GM12878 (cell line): ENCODE measurements around the gene XAGE1B. TPM values are rescaled to one million over a fixed set of nuclear protein-coding genes. Genes with fewer than 3 reads are reported as not detected.

Experiments used
- ATAC-seq: fragments of 200-7000 bp; cut with Tn5 transposase; 3 replicates; pipeline ENCODE4 v1.9.1; 2020; ENCODE audit warnings: mild to moderate bottlenecking, moderate library complexity
- BruUV-seq: library from RNA; stranded (reverse); fragments of 400-500 nt; replicated peaks from 2 replicates; lab custom pipeline; 2021; lab: Mats Ljungman, UMichigan
- CTCF ChIA-PET: fragments of 300-600 bp; sonication (Branson Sonifier 250); formaldehyde crosslinking; extraction: SDS; loops from one replicate; lab custom pipeline; 2021; ENCODE audit warnings: inconsistent platforms; lab: Yijun Ruan, JAX
- POLR2A ChIA-PET: fragments of 350-600 bp; formaldehyde crosslinking; extraction: SDS; loops from one replicate; lab custom pipeline; 2021; ENCODE audit warnings: inconsistent platforms; lab: Charles Lee
- RAD21 ChIA-PET: fragments of 300-600 bp; sonication (Branson Sonifier 250); formaldehyde crosslinking; loops from one replicate; lab custom pipeline; 2023; ENCODE audit warnings: antibody characterized with exemption; ENCODE audit not compliant: unreplicated experiment; lab: Charles Lee
- SMC1A ChIA-PET: fragments of 300-600 bp; sonication (Branson Sonifier 250); formaldehyde crosslinking; loops from one replicate; lab custom pipeline; 2023; ENCODE audit not compliant: unreplicated experiment, uncharacterized antibody; lab: Charles Lee
- DNase-seq: peaks from one replicate; pipeline ENCODE4 v3.0.0-alpha.2; 2011; ENCODE audit warnings: low read depth, low spot score
- FAIRE-seq: peaks from 3 replicates; lab custom pipeline; 2011; peaks lifted over from hg19 to GRCh38; lab: Jason Lieb, UNC
- H2AFZ ChIP-seq: 2 replicates; pipeline ENCODE4 v1.6.0; 2011; ENCODE audit warnings: low read depth, low read length, control low read depth; ENCODE audit not compliant: control insufficient read depth
- H3K27ac ChIP-seq: 2 replicates; pipeline ENCODE4 v1.5.1; 2011; ENCODE audit warnings: control low read depth; ENCODE audit not compliant: control insufficient read depth, insufficient read depth
- H3K27me3 ChIP-seq, 2 experiments: replicated peaks in 1 of 2; 2 replicates each; pipeline versions ENCODE4 v1.6.0 to v1.6.1; 2011; ENCODE audit warnings: low read length in 1 of 2; ENCODE audit not compliant: control insufficient read depth in 2 of 2, insufficient read depth in 2 of 2
- H3K36me3 ChIP-seq, 2 experiments: 2 replicates each; pipeline ENCODE4 v1.5.1; 2011; ENCODE audit warnings: low read length in 1 of 2; ENCODE audit not compliant: control insufficient read depth in 2 of 2, insufficient read depth in 2 of 2
- H3K4me1 ChIP-seq: 2 replicates; pipeline ENCODE4 v1.6.1; 2011; ENCODE audit warnings: mild to moderate bottlenecking, low read length, moderate library complexity, mixed read lengths; ENCODE audit not compliant: control insufficient read depth, insufficient read depth
- H3K4me2 ChIP-seq: 2 replicates; pipeline ENCODE4 v1.6.0; 2011; ENCODE audit warnings: control low read depth; ENCODE audit not compliant: control insufficient read depth, insufficient read depth
- H3K4me3 ChIP-seq: fragments of 200-600 bp; sonication (generic); 2 replicates; pipeline ENCODE4 v1.5.1; 2016
- H3K79me2 ChIP-seq: 2 replicates; pipeline ENCODE4 v1.6.0; 2011; ENCODE audit warnings: low read length; ENCODE audit not compliant: control insufficient read depth, insufficient read depth
- H3K9ac ChIP-seq: 2 replicates; pipeline ENCODE4 v1.8.0; 2011; ENCODE audit warnings: low read length, control low read depth, mixed read lengths; ENCODE audit not compliant: control insufficient read depth, insufficient read depth
- H3K9me3 ChIP-seq: replicated peaks from 3 replicates; pipeline ENCODE4 v1.5.1; 2011; ENCODE audit warnings: mild to moderate bottlenecking, low read length; ENCODE audit not compliant: control insufficient read depth, insufficient read depth
- H4K20me1 ChIP-seq: 2 replicates; pipeline ENCODE4 v1.6.0; 2011; ENCODE audit not compliant: control insufficient read depth, insufficient read depth
- BCL3 ChIP-seq: IDR thresholded peaks from 2 replicates; pipeline ENCODE4 v1.6.1; 2011; ENCODE audit warnings: borderline replicate concordance, low read depth, mild to moderate bottlenecking, moderate library complexity, low read length; ENCODE audit not compliant: insufficient read depth, poor library complexity, severe bottlenecking
- CEBPB ChIP-seq, 2 experiments: fragments of 150-350 bp in 1 of 2; IDR thresholded peaks; 2 replicates each; pipeline ENCODE4 v1.6.1; 2012 to 2014; ENCODE audit warnings: low read depth in 2 of 2, low read length in 2 of 2, borderline replicate concordance in 1 of 2, inconsistent platforms in 1 of 2
- E4F1 ChIP-seq: fragments of 450-650 bp; IDR thresholded peaks from 2 replicates; pipeline ENCODE4 v1.6.1; 2018; ENCODE audit warnings: borderline replicate concordance, mild to moderate bottlenecking; ENCODE audit not compliant: partially characterized antibody
- HDAC6 ChIP-seq: fragments of 200-600 bp; sonication (generic); IDR thresholded peaks from one replicate; pipeline ENCODE4 v1.8.0; 2017; ENCODE audit warnings: antibody characterized with exemption; ENCODE audit not compliant: unreplicated experiment
- HDGF ChIP-seq: fragments of 450-650 bp; IDR thresholded peaks from 2 replicates; pipeline ENCODE4 v1.6.1; 2016; ENCODE audit warnings: antibody characterized with exemption
- PAX8 ChIP-seq: fragments of 450-650 bp; IDR thresholded peaks from 2 replicates; pipeline ENCODE4 v1.6.1; 2017; ENCODE audit warnings: mild to moderate bottlenecking, moderate library complexity
- POLR2AphosphoS2 ChIP-seq: IDR thresholded peaks from 2 replicates; pipeline ENCODE4 v1.6.1; 2011; ENCODE audit warnings: low read depth, mild to moderate bottlenecking, low read length, improper control_type of control experiment, moderate library complexity
- PRDM15 ChIP-seq: fragments of 450-650 bp; formaldehyde crosslinking; IDR thresholded peaks from 2 replicates; pipeline ENCODE4 v1.4.0; 2020; ENCODE audit warnings: mild to moderate bottlenecking, moderate library complexity
- SREBF1 ChIP-seq: IDR thresholded peaks from 2 replicates; pipeline ENCODE4 v1.6.1; 2012; ENCODE audit warnings: mild to moderate bottlenecking, low read length
- YY1 ChIP-seq: IDR thresholded peaks from 2 replicates; pipeline ENCODE4 v1.6.1; 2011; ENCODE audit warnings: low read depth, mild to moderate bottlenecking, low read length
- ZNF592 ChIP-seq: fragments of 450-650 bp; IDR thresholded peaks from 2 replicates; pipeline ENCODE4 v1.6.1; 2017; ENCODE audit warnings: mild to moderate bottlenecking, moderate library complexity
- ZNF622 ChIP-seq: fragments of 450-650 bp; IDR thresholded peaks from 2 replicates; pipeline ENCODE4 v1.6.1; 2017; ENCODE audit warnings: mild to moderate bottlenecking, inconsistent platforms
- ZZZ3 ChIP-seq: IDR thresholded peaks from 2 replicates; pipeline ENCODE4 v1.6.1; 2011; ENCODE audit warnings: low read depth; ENCODE audit not compliant: control insufficient read depth, insufficient read length
- WGBS: methylation state at CpG from one replicate; pipeline ENCODE4 v1.1.6; 2016; ENCODE audit warnings: low lambda C conversion rate; ENCODE audit not compliant: insufficient replicate concordance, insufficient coverage; ENCODE audit errors: missing lambda C conversion rate; 5-methylcytosine and 5-hydroxymethylcytosine counted together
- in situ Hi-C: fragments of 300-500 bp; cut with MboI; formaldehyde crosslinking; loops from 9 replicates; pipeline ENCODE4 v1.14.3; 2018; ENCODE audit warnings: mixed read lengths
- intact Hi-C: fragments of 100-400 bp; cut with micrococcal nuclease; formaldehyde crosslinking; loops from one replicate; pipeline ENCODE4 v1.14.2; 2022; ENCODE audit not compliant: unreplicated experiment
- polyA plus RNA-seq, 11 experiments: library from polyadenylated mRNA; depleted of rRNA in 4 of 11; unstranded in 6 of 11; stranded (reverse) in 5 of 11; fragments of >200 nt; fragmentation: Nextera tagmentation in 4 of 11; fragmentation: Illumina TruSeq in 1 of 11; extraction: Ambion mirVana in 4 of 11; extraction: Trizol in 1 of 11; gene quantifications; 1 replicate in 1 of 11; 2 replicates in 10 of 11; pipeline versions ENCODE4 v1.2.1 to v1.2.3, GENCODE V29; 2011 to 2016; ENCODE audit warnings: inconsistent platforms in 2 of 11, missing spikeins in 2 of 11, low read depth in 1 of 11
- total RNA-seq, 4 experiments: library from RNA; depleted of rRNA in 3 of 4; stranded (reverse); fragments of >200 nt in 3 of 4; fragmentation: Illumina TruSeq in 1 of 4; extraction: Trizol in 1 of 4; gene quantifications; 2 replicates each; pipeline versions ENCODE4 v1.2.1 to v1.2.3, GENCODE V29; 2013 to 2021

XAGE1B gene
- total and polyA plus RNA-seq, 10 of the 15 experiments (the other 5 are each of a cell fraction or from before 2014, with no cell fraction given) = not detected

GRCh38 chrX:52509916-52510315, 6.9 kb downstream of the XAGE1B start:
- no peak overlapping the region for H3K4me2 ChIP-seq
- ChIA-PET POLR2A (no interaction called here), CTCF (no interaction called here), RAD21 (no interaction called here), SMC1A (no interaction called here)
- 33% methylated on average over 6 of the region's 6 CpGs for WGBS
- H3K4me3 ChIP-seq = no peak overlapping the region
- no peak overlapping the region for H2AFZ ChIP-seq
- H4K20me1 ChIP-seq = no peaks in the 10 kb centered on the region
- no peak for FAIRE-seq
- BruUV-seq = no TSS peak
- H3K27me3 ChIP-seq = no peaks in the 10 kb centered on the region
- no peak overlapping the region for H3K27ac ChIP-seq
- no peaks in the 10 kb centered on the region for H3K9me3 ChIP-seq
- H3K79me2 ChIP-seq = no peaks in the 10 kb centered on the region
- intact Hi-C loops = no loop called here
- no peaks in the 10 kb centered on the region for H3K36me3 ChIP-seq
- no peak for DNase-seq
- ATAC-seq = no peak
- no peaks in the 10 kb centered on the region for H3K4me1 ChIP-seq
- in situ Hi-C loops = no loop called here
- no peak overlapping the region for H3K9ac ChIP-seq
- TF ChIP-seq HDAC6 (no peak), ZNF622 (no peak), PAX8 (no peak), SREBF1 (no peak), ZZZ3 (no peak), HDGF (no peak), BCL3 (no peak), CEBPB (IDR thresholded peaks at IDR 0.05; ENCODE audit: borderline replicate concordance in 1 of 2, low read depth in 2 of 2, low read length in 2 of 2) (no peak), PRDM15 (CRISPR knock-in tag) (no peak), POLR2AphosphoS2 (no peak), E4F1 (no peak), ZNF592 (no peak), YY1 (no peak)
